GM21529 (cell line): ENCODE data around the gene CHST8.
"Not testable (repeated sequence)": the region's sequence is repeated elsewhere in the genome, so short reads cannot be mapped to it uniquely, and the experiment has no call there.

Source experiments
- ATAC-seq: cut with Tn5 transposase; IDR thresholded peaks from one replicate; pipeline ENCODE4 v1.9.1; 2021; ENCODE audit not compliant: unreplicated experiment

CHST8 gene

DNA sequence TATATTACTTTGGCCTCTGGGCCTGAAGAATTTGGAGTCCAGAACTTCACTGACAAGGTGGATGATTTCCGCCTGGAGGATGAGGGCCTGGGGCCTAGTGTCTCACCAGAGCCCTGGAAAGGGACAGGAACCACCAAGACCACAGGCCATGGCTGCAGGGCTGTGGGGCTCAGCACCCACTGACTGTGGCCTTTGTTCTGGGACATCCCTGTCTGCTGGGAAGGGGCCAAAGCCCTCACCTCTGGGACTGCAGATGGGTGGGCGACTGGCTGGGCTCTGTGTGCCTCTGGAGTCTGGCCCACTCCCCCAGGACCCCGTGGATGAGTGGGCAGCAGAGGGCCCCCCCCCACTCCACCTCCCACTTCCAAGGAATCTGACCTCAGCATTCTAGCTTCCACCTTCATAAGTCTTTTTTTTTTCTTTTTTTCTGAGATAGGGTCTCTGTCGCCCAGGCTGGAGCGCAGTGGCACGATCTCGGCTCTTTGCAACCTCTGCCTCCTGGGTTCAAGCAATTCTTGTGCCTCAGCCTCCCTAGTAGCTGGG, 20.3 kb downstream of the CHST8 start:
- no peak for ATAC-seq

- no peak for ATAC-seq
Observed at GRCh38 chr19:33644284-33644836, 22.6 kb downstream of the CHST8 start.

- no peak for ATAC-seq
Observed at GRCh38 chr19:33646306-33646705, 24.6 kb downstream of the CHST8 start.

DNA sequence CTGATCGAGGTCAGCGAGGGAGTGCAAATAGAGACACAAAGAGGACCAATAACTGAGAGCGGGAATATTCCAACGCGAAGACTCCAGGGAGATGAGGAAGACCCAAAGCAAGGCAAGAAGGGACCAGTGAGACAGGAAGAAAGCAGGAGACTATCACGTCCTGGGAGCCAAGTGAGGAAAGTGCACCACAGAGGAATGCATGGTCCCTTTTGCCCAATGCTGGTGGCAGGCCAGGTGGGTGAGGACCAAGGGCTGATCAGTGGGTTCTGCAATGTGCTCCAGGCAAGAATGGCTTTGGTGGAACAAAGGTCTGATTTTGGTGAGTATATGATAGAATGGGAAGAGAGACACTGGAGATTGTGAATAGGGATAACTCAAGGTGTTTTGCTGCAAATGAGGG, 25.4 kb downstream of the CHST8 start:
- ATAC-seq = no peak

- no peak for ATAC-seq
Observed at GRCh38 chr19:33649627-33650305, 28.0 kb downstream of the CHST8 start.

- ATAC-seq = no peak
Observed at GRCh38 chr19:33653684-33654083, 31.9 kb downstream of the CHST8 start.

- no peak for ATAC-seq
Observed at GRCh38 chr19:33654840-33655508, 33.2 kb downstream of the CHST8 start.

- ATAC-seq = no peak
Observed at GRCh38 chr19:33659835-33660234, 38.1 kb downstream of the CHST8 start.

DNA sequence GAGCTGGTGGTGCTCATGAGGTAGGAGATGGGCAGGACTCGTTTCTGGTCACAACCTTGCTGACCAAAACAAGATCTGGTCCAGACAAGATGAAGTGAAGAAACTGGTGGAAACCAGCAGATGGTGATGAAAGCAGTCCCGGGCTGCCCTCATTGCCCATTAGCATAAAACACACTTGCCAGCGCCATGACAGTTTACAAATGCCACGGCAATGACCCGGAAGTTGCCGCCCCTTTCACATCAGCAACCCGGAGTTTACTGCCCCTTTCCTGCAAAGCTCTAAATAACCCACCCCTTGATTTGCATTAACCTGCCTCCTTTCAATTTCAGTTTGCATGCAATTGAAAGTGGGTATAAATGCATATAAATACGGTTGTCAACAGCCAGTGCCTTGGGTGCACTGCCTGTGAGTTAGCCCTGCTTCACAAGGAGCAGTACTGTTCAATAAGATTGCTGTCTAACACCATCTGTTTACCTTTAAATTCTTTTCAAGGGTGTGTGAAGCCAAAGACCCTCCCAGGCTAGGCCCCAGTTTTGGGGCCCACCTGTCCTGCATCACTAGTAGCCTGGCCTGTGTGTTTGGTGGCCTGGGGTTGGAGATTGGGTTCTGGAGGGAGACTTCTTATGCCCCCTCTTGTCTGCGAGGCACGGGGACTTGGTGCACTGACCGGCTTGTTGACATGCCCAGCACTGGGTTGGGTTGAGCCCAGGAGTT, 38.8 kb downstream of the CHST8 start:
- no peak for ATAC-seq

GRCh38 chr19:33661336-33661735, 39.6 kb downstream of the CHST8 start:
- no peak for ATAC-seq

DNA sequence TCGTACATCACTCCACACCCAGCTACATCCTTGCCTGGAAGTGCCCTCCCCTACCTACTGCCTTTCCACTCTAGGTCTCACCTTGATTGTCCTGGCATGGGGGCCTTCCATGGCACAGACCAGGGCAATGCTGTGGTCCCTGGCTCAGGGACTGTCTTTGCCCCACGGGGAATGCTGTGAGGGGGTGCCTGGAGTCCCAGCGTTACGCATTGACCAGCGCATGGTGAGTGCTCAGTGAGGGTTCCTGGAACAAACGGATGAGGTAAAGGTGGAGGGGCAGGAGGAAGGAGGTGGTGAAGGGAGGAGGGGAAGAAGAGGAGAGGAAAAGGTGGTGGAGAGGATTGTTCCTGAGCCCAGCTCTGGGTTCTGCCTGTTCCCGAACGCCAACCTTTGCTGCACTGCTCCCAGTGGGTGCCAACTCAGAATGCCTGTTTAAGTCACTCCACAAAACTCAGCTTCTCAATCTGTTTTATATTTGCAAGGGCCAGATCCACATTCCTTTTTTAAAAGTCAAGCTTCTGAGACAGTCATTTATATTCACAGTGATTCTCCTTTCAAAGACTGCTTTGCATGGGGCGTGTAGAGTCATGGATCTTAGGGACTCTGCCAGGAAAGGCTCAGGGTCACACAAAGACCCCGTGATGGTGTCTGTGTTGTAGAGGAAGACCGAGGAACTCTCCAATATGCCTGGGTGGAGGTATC, 40.8 kb downstream of the CHST8 start:
- no peak for ATAC-seq

- ATAC-seq = not testable (repeated sequence)
Observed at GRCh38 chr19:33663316-33663715, 41.6 kb downstream of the CHST8 start.

- ATAC-seq = no peak
Observed at GRCh38 chr19:33664744-33665143, 43.0 kb downstream of the CHST8 start.

DNA sequence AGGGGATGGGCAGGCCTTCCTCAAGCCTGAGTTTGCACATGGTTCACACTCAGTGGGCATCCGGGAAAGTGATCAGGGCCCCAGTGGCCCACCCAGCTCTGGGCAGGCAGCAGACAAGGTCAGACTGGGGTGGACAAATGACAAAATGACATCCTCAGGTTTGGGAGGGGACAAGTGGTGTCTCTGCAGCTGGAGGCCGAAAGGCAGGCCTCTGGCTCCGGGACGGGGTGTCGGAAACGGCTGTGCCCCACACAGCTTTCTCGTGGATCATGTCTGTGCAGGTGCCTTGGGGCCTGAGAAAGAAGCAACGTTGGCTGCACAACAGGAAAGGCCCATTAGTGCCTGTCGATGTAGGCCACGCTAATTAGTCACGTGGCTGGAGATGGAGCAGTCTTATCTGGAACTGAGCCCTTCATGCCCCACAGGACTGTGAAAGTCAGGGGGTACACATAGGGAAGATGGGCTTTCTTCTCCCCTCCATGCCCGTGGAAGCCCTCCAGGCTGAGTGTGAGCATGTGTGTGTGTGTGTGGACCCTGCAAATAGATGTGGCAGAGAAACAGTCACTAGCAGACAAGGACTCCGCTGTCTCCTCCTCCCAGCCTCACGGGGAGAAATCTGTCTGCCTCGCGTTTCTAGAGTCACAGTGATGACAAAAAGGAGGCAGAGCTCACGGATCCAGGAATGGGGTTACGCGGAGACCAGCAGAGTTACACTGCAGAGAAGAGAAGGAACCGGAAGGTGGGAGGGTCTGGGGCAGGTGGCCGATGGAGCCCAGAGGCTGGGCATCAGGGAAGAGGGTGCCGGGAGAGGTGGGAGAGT, 44.2 kb downstream of the CHST8 start:
- no peak for ATAC-seq

DNA sequence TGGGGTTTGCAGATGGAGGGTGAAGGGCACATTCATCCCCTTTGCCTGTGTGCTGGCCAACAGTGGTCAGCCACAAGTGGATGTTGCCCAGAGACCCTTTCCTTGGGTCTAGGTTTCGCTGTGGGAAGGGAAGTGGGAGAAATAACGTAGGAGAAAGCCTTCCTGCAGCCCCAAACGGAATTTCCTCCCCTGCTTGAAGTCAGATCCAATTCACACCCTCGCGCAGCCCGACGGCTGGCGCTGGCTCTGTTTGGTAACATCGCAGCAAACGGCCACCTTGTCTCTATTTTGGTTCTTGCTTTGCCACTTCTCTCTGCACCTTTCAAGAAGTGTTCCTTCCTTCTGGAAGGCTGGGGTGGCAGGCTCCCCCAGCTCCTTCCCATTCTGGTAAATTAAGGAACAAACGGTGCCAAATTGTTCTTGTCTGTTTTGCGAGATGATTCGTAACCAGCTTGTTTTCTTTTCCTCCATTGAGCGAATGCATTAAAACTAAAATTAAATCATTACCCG, 45.4 kb downstream of the CHST8 start:
- no peak for ATAC-seq

DNA sequence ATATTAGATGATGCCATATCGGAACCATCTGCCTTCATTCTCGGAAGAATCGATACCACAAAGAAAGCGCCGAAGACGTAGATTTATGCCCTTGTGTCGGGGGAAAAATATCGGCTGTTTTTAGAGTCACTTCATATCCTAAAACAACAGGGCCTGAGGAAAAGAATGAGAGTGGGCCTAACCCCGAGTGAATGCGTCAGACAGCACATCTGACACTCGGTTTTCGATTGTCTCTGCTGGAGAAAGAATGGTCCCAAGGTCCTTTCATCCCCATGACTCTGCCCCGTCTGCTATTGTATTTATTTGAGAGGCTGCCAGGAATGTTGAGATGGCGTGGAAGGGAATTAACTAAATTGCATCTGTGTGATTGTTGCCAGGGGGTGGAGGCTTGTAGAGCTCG, 46.1 kb downstream of the CHST8 start:
- ATAC-seq = no peak

DNA sequence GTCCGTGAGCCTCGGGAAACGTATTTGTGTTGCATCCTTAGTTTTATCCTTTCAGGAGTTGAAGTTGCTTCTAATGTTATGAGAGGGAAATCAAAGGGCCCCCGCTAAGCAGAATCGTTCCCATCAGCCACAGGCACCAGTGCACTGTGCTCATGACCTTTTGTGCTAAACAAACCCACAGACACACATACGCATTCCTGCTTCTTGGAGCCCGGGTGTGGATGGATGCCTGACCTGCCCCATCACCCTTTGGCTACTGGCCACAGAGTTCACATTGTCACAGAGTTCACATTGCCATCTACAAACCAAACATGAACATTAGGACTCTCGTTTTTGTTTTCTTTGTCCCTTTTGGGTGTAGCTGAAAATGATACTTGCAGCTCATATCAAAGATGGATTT, 47.2 kb downstream of the CHST8 start:
- ATAC-seq = no peak

- ATAC-seq = no peak
Observed at GRCh38 chr19:33669376-33669775, 47.6 kb downstream of the CHST8 start.

DNA sequence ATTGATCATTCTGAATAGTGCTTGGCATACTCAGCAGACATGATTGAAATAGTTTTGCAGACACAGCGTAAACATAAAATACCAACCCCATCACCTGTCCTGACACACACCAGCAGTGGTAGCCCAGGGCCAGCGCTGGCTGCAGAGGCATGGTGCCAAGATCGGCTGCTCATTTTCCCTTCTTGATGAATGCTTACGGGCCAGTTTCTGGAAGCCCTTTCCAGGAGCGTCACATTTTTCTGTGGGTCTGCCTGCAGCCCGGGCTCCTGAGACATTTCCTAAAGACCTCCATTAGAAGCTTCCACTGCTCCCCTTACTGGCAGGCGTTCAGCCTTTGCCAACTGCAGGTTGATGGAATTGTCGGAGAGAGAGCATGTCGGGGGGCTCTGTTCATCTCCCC, 48.6 kb downstream of the CHST8 start:
- no peak for ATAC-seq

GRCh38 chr19:33671211-33671610, 49.5 kb downstream of the CHST8 start:
- ATAC-seq = no peak
